OCI-LY1 (cell line): Measurements from ENCODE around the gene GID8.

ENCODE experiments used
- H2AFZ ChIP-seq: fragments of 200-600 bp; sonication (generic), shearing (Covaris generic); 2 replicates; pipeline ENCODE4 v1.6.0; 2014; ENCODE audit warnings: antibody characterized with exemption, mild to moderate bottlenecking, low read length
- H3F3A ChIP-seq: fragments of 200-600 bp; sonication (generic), shearing (Covaris generic); 2 replicates; pipeline ENCODE4 v1.6.0; 2014; ENCODE audit warnings: mild to moderate bottlenecking, antibody characterized with exemption, low read length, moderate library complexity; ENCODE audit not compliant: insufficient read depth
- H3K27ac ChIP-seq: fragments of 200-600 bp; sonication (generic); 2 replicates; pipeline ENCODE4 v1.5.1; 2014; ENCODE audit warnings: low read length, mixed run types, mild to moderate bottlenecking, low read depth; ENCODE audit not compliant: poor library complexity, severe bottlenecking
- H3K27me3 ChIP-seq: fragments of 200-600 bp; sonication (generic); 2 replicates; pipeline ENCODE4 v1.6.0; 2014; ENCODE audit warnings: antibody characterized with exemption, mild to moderate bottlenecking, low read length, moderate library complexity; ENCODE audit not compliant: insufficient read depth
- H3K36me3 ChIP-seq: fragments of 200-600 bp; sonication (generic); 2 replicates; pipeline ENCODE4 v1.6.1; 2014; ENCODE audit warnings: mild to moderate bottlenecking, antibody characterized with exemption, low read length, moderate library complexity, mixed read lengths; ENCODE audit not compliant: insufficient read depth
- H3K4me1 ChIP-seq: fragments of 200-600 bp; sonication (generic); 2 replicates; pipeline ENCODE4 v1.5.1; 2014; ENCODE audit warnings: mild to moderate bottlenecking, low read length, moderate library complexity; ENCODE audit not compliant: insufficient read depth, severe bottlenecking
- H3K4me2 ChIP-seq: fragments of 200-600 bp; sonication (generic), shearing (Covaris generic); 2 replicates; pipeline ENCODE4 v1.6.1; 2014; ENCODE audit warnings: low read length
- H3K4me3 ChIP-seq: fragments of 200-600 bp; sonication (generic); 2 replicates; pipeline ENCODE4 v1.5.1; 2014; ENCODE audit warnings: low read length, low read depth, mild to moderate bottlenecking, mixed read lengths; ENCODE audit not compliant: poor library complexity, severe bottlenecking
- H3K79me2 ChIP-seq: fragments of 200-600 bp; shearing (Covaris generic); 2 replicates; pipeline ENCODE4 v1.6.1; 2016; ENCODE audit warnings: mixed run types, low read length, mixed read lengths; ENCODE audit not compliant: insufficient read depth
- H3K9ac ChIP-seq: fragments of 200-600 bp; sonication (generic), shearing (Covaris generic); 2 replicates; pipeline ENCODE4 v1.6.1; 2014; ENCODE audit warnings: mild to moderate bottlenecking, low read length, mixed read lengths
- H3K9me2 ChIP-seq: fragments of 200-600 bp; sonication (generic), shearing (Covaris generic); 2 replicates; pipeline ENCODE4 v1.6.1; 2014; ENCODE audit warnings: low read depth, mild to moderate bottlenecking, low read length, mixed read lengths
- H3K9me3 ChIP-seq: fragments of 200-600 bp; shearing (Covaris generic); 2 replicates; pipeline ENCODE4 v1.6.1; 2014; ENCODE audit warnings: low read length, mixed read lengths
- H4K20me1 ChIP-seq: fragments of 200-600 bp; sonication (generic), shearing (Covaris generic); 2 replicates; pipeline ENCODE4 v1.6.0; 2016; ENCODE audit warnings: mild to moderate bottlenecking, low read length; ENCODE audit not compliant: insufficient read depth
- CTCF ChIP-seq: fragments of 200-600 bp; sonication (generic), shearing (Covaris generic); IDR thresholded peaks from 2 replicates; pipeline ENCODE4 v1.5.1; 2017; ENCODE audit warnings: mild to moderate bottlenecking, antibody characterized with exemption, low read length, moderate library complexity, mixed read lengths
- EZH2 ChIP-seq: fragments of 200-600 bp; sonication (generic), shearing (Covaris generic); IDR thresholded peaks from 2 replicates; pipeline ENCODE4 v1.8.0; 2017; ENCODE audit warnings: borderline replicate concordance, mixed run types, mild to moderate bottlenecking, antibody characterized with exemption, low read length, moderate library complexity, mixed read lengths

GID8 gene

GRCh38 chr20:62990306-62990825 lies 52.4 kb downstream of the GID8 start:
- Histone ChIP-seq H3K9me3 (no peaks in the 10 kb centered on the region), H3K79me2 (no peaks in the 10 kb centered on the region), H3F3A (no peaks in the 10 kb centered on the region), H3K4me3 (no peak overlapping the region), H2AFZ (no peak overlapping the region), H3K9me2 (no peaks in the 10 kb centered on the region), H3K27me3 (peaks cover 4% of the 10 kb centered on the region; the same call in 1 of the 2 replicates), H3K4me1 (peaks cover 8% of the 10 kb centered on the region), H3K9ac (no peak overlapping the region), H3K4me2 (no peak overlapping the region), H3K27ac (no peak overlapping the region), H4K20me1 (no peaks in the 10 kb centered on the region), H3K36me3 (no peaks in the 10 kb centered on the region)
- no peak for TF ChIP-seq CTCF
- TF ChIP-seq EZH2 = no peak

GRCh38 chr20:62991196-62991807 lies 53.4 kb downstream of the GID8 start:
- no peak overlapping the region for H3K27ac ChIP-seq

GRCh38 chr20:62991863-62992262 lies 53.9 kb downstream of the GID8 start:
- H3K79me2 ChIP-seq = no peaks in the 10 kb centered on the region
- no peaks in the 10 kb centered on the region for H3F3A ChIP-seq
- no peaks in the 10 kb centered on the region for H4K20me1 ChIP-seq
- no peak overlapping the region for H3K4me3 ChIP-seq
- H3K27me3 ChIP-seq = no peaks in the 10 kb centered on the region; the same call in 1 of the 2 replicates
- H3K36me3 ChIP-seq = no peaks in the 10 kb centered on the region
- H2AFZ ChIP-seq = no peak overlapping the region
- no peak for TF ChIP-seq EZH2
- no peak for TF ChIP-seq CTCF
- H3K4me1 ChIP-seq = peaks cover 8% of the 10 kb centered on the region
- no peaks in the 10 kb centered on the region for H3K9me2 ChIP-seq
- H3K4me2 ChIP-seq = no peak overlapping the region
- no peak overlapping the region for H3K27ac ChIP-seq
- no peak overlapping the region for H3K9ac ChIP-seq
- H3K9me3 ChIP-seq = no peaks in the 10 kb centered on the region

More at GRCh38 chr20:62991196-62991807, 53.4 kb downstream of the GID8 start:
- no peaks in the 10 kb centered on the region for H3K79me2 ChIP-seq
- H3K27me3 ChIP-seq = no peaks in the 10 kb centered on the region; the same call in 1 of the 2 replicates
- H3K4me2 ChIP-seq = no peak overlapping the region
- no peaks in the 10 kb centered on the region for H3K9me3 ChIP-seq
- peaks cover 8% of the 10 kb centered on the region for H3K4me1 ChIP-seq
- H3K9ac ChIP-seq = no peak overlapping the region
- H2AFZ ChIP-seq = no peak overlapping the region
- H4K20me1 ChIP-seq = no peaks in the 10 kb centered on the region
- no peak overlapping the region for H3K4me3 ChIP-seq
- no peaks in the 10 kb centered on the region for H3K9me2 ChIP-seq
- H3K36me3 ChIP-seq = no peaks in the 10 kb centered on the region
- no peak for TF ChIP-seq CTCF
- no peak for TF ChIP-seq EZH2
- H3F3A ChIP-seq = no peaks in the 10 kb centered on the region
